ENCODE data around the gene SAMD14.

Gene SAMD14

DNA sequence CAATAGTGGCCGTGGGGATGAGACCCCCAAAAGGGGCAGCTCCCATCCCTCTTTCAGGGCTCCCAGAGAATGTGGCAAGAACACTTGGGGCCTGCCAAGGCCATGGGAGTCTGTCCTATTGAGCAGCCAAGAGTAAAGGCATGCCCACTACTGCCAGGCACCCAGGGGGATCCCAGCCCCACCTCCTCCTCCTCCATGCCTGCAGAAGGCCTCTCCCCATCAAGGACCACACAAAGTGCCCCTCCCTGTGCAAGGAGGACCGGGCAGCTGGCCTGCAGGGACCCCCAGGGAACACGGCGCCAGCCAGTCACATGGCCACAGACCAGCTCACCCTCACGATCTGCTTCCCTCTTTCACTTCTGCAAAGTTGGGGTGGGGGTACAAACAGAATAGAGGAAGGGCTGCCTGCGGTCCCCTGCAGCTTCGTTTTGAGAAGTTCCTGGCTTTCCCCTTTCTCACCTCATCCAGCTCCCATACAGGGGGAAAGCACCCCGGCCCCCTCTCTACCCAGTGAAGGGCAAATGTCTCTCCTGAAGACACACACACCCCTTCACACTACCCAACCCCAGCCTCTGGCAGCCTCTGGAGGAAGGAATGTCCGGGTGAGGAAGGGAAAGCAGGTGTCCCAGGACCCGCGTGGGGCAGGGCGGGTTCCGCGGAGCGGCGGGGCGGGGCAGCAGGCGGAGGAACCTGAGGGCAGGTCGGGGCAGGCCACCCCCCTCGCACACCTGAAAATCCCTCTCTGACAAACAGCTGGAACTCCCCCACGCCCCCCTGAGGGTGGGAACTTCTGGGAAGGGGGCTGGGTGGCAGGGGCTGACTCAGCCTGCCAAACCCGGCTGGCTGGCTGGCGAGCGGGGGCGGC lies 18.5 kb upstream of the SAMD14 start:
- DNase-seq = peak in 45 of 58 donors; percentile 28 to 86 (median 60)

GRCh38 chr17:50147841-50148225 lies 17.9 kb upstream of the SAMD14 start:
- DNase-seq = peak in 12 of 58 donors; percentile 28 to 73 (median 64)

- DNase-seq = peak in 10 of 58 donors; percentile 17 to 39 (median 30)
Measured at GRCh38 chr17:50146927-50147665, 17.1 kb upstream of the SAMD14 start.

GRCh38 chr17:50146230-50146926 lies 16.4 kb upstream of the SAMD14 start:
- DNase-seq = peak in 5 of 58 donors; percentile 13 to 32 (median 22)

DNA sequence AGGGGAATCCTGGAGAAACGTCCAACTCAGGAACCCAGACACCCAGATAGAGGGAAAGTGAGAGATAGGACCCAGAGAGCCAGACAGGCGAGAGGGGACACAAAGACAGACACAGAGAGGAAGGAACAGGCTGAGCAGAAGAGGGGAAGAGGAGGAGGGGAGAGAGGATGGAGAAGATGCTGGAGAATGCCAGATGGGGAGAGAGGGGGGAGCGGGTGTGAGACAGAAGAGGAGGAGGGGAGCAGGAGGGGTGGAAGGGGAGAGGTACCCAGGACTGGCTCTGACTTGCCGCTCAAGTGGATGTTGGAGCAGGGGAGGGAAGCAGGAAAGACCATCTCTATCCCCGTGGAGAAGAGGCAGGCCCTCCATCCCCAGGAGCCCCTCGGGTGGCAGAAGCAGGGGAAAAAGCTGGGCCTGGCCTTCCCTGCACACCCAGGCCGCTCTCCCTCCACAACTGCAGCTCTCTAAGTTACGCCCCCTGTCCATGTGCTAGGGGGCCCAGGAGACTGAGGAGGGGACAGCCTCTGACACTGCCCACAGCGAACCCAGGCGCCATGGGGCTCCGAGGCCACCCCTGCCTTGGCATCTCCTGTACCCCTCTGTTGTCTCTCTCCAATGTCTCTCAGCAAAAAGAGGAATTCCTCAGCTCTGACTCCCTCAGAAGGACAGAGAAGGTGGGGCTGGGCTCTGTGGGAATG lies 15.7 kb upstream of the SAMD14 start:
- DNase-seq = peak in 5 of 58 donors; percentile 14 to 26 (median 19)

GRCh38 chr17:50144845-50145531 lies 15.0 kb upstream of the SAMD14 start:
- no peak for DNase-seq

DNA sequence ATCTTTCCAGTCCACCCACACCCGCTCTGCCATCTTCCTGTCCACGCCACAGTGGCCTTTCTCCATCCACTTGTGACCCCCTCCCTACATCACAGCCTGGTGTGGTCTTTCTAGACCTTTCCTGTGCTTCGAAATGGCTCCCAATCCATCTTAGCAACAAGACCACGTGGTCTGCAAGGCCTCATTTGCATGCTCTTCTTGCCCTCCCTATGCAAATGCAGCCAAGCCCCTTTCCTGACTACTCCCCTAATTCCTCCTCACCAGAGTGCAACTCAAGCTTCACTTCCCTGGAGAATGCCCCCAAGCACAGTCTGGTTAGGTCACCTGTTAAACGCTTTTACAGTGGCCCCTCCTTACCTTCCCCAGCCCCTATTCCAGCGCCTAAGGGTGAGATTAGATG lies 14.4 kb upstream of the SAMD14 start:
- no peak for DNase-seq

- no peak for DNase-seq
Measured at GRCh38 chr17:50143461-50144176, 13.7 kb upstream of the SAMD14 start.

GRCh38 chr17:50141745-50142110 lies 11.8 kb upstream of the SAMD14 start:
- no peak for DNase-seq

DNA sequence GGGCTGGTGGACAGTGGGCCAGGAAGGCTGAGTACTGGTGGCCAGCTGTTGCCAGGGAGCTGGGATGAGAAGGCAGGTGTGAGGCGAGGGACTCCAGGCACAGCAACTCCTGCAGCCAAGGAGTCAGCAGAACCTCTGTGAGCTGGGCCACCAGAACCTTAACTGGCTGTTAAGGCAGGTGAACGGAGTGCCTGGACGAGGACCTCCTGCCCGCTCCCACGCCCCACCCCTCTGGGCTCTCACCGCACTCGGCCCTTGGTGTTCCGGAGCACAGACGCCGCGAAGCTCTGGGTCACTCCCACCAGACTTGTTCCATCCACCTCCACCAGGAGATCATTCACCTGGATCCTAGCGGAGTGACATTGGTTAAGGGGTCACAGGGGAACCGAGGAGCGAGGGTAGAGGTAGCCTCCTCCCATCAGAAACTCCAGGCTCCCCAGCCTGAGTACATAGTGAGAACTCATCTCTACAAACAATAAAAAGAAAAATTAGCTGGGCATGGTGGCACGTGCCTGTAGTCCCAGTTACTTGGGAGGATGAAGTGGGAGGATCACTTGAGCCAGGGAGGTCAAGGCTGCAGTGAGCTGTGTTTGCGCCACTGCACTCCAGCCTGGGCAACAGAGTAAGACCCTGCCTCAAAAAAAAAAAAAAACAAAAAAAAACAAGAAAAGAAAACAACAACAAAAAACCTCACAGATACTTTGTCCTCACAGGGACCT lies 11.2 kb upstream of the SAMD14 start:
- DNase-seq = no peak

GRCh38 chr17:50139950-50140885 lies 10.3 kb upstream of the SAMD14 start:
- peak in 51 of 58 donors; percentile 19 to 85 (median 51) for DNase-seq

DNA sequence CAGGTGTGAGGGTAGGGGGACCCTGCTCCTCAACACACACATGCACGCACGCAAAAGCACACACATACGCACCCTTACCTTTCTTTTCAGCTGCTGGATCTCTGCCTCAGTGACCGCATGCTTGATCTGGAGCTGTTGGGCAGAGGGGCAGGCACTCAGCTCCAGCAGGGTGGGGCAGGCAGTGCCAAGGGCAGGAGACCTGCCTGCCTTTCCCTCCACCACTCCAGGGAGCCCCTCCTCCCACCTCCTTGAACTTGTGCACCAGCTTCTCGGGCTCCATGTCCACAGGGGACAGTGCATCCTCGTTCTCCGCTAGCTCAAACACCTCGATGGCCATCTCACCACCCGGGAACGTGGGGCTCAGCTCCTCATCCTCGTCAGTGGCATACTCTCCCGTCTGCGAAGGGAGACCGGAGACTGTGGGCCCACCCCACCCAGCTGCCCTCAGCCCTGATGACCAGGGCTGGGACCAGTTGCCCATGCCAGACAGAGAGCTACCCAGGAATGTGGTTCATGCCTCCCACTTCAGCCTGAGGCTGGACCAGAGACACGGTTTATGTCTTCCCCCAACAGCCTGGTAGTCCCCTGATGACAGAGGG lies 9.3 kb upstream of the SAMD14 start:
- no peak for DNase-seq

DNA sequence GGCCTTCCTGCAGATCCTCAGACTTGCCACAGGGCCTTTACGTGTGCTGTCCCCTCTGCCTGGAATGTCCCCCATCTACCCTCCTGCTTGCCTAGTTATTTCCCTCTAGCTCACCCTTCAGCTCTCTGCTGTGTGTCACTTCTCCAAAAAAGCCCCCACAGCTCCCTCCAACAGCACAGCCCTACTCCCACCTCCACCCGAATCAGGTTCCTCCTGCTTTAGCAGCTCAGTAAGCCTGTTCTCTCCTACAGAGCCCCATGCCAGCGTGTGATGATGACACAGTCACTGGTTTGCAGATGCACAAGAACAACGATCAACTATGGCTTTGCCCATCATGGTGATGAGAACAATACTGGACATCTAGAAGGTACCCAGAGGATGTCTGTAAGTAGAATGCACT lies 7.1 kb upstream of the SAMD14 start:
- DNase-seq = peak in 4 of 58 donors; percentile 28 to 63 (median 34)

GRCh38 chr17:50136096-50136687 lies 6.2 kb upstream of the SAMD14 start:
- DNase-seq = no peak

- DNase-seq = no peak
Measured at GRCh38 chr17:50135316-50136095, 5.5 kb upstream of the SAMD14 start.
